ENCODE measurements around the gene MPZL1. TPM values are rescaled to one million over a fixed set of nuclear protein-coding genes. Genes with fewer than 3 reads are reported as not detected.
A peak's percentile ranks its signal among the peaks of the same experiment; 100 is the strongest.

Gene MPZL1
- total RNA-seq, 2 experiments from 2014 or later, result 1.2 to 1.5 TPM

- Histone ChIP-seq H3K4me3 (ENCODE audit: low read length) (peak overlapping the region; percentile 71), H3K27me3 (ENCODE audit: control insufficient read depth in 1 of 2, insufficient read depth in 2 of 2, low read length in 2 of 2) (no peaks in the 10 kb centered on the region), H3K36me3 (ENCODE audit: insufficient read depth, low read length) (no peaks in the 10 kb centered on the region), H3K4me1 (ENCODE audit: insufficient read depth, low read length) (peaks cover 37% of the 10 kb centered on the region), H3K27ac (ENCODE audit: low read depth in 1 of 2, low read length in 2 of 2) (no peak overlapping the region), H3K9me3 (ENCODE audit: control insufficient read depth in 1 of 2, insufficient read depth in 1 of 2, low read length in 2 of 2) (no peaks in the 10 kb centered on the region)
- Mint-ChIP-seq H3K4me1 (ENCODE audit: low read depth) (peaks cover 66% of the 10 kb centered on the region), H3K9me3 (no peaks in the 10 kb centered on the region), H3K27me3 (no peaks in the 10 kb centered on the region), H3K36me3 (ENCODE audit: low read depth) (peaks cover 7% of the 10 kb centered on the region), H3K4me3 (peak overlapping the region; percentile 90), H3K27ac (peak overlapping the region; percentile 73)
- no peak for ATAC-seq (ENCODE audit: poor library complexity)
- TF ChIP-seq CTCF (IDR thresholded peaks at IDR 0.05), result no peak
- ChIA-PET CTCF (no interaction called here), POLR2A (interaction anchor here (0.7 to 2.1 kb wide), 5 partner anchors 8 to 216 kb away, joined by 3 to 6 read pairs (median 3); no protein-coding TSS in a partner anchor)
- DNase-seq, result peak in 3 of 14 experiments; percentile 13 to 48 (median 38)
- intact Hi-C loops (cut with DNase I, micrococcal nuclease), result loop anchor here (5.0 to 10.0 kb wide), 2 partner anchors 41 to 364 kb away; no protein-coding TSS in a partner anchor
Measured at GRCh38 chr1:167720965-167721616, 691 bp upstream of the MPZL1 start.

- Mint-ChIP-seq H3K36me3 (ENCODE audit: low read depth) (peaks cover 7% of the 10 kb centered on the region), H3K4me3 (peak overlapping the region; percentile 90), H3K27ac (peak overlapping the region; percentile 73), H3K4me1 (ENCODE audit: low read depth) (peaks cover 67% of the 10 kb centered on the region), H3K9me3 (no peaks in the 10 kb centered on the region), H3K27me3 (no peaks in the 10 kb centered on the region)
- ChIA-PET POLR2A (interaction anchor here (0.6 to 2.1 kb wide), 6 partner anchors 9 to 502 kb away, joined by 3 to 6 read pairs (median 3); no protein-coding TSS in a partner anchor), CTCF (interaction anchor here (1.4 kb wide), 1 partner anchor 9 kb away, joined by 3 read pairs; no protein-coding TSS in a partner anchor)
- no peak for TF ChIP-seq CTCF (IDR thresholded peaks at IDR 0.05)
- H3K4me3 ChIP-seq (ENCODE audit: low read length), result peak overlapping the region; percentile 71
- DNase-seq (peak in 5 of 14 experiments; percentile 17 to 52 (median 32)), ATAC-seq (ENCODE audit: poor library complexity) (peak; percentile 35)
- intact Hi-C loops (cut with DNase I, micrococcal nuclease), result loop anchor here (5.0 to 10.0 kb wide), 2 partner anchors 40 to 362 kb away; no protein-coding TSS in a partner anchor
- H3K27me3 ChIP-seq (ENCODE audit: control insufficient read depth in 1 of 2, insufficient read depth in 2 of 2, low read length in 2 of 2), result no peaks in the 10 kb centered on the region
- peaks cover 28% of the 10 kb centered on the region for H3K4me1 ChIP-seq (ENCODE audit: insufficient read depth, low read length)
- H3K27ac ChIP-seq (ENCODE audit: low read depth in 1 of 2, low read length in 2 of 2), result no peak overlapping the region
- no peaks in the 10 kb centered on the region for H3K9me3 ChIP-seq (ENCODE audit: control insufficient read depth in 1 of 2, insufficient read depth in 1 of 2, low read length in 2 of 2)
- H3K36me3 ChIP-seq (ENCODE audit: insufficient read depth, low read length), result no peaks in the 10 kb centered on the region
Measured at GRCh38 chr1:167722152-167722869, 529 bp downstream of the MPZL1 start.

- H3K27ac Mint-ChIP-seq, result peak overlapping the region; percentile 47
- no peaks in the 10 kb centered on the region for H3K27me3 ChIP-seq (ENCODE audit: control insufficient read depth in 1 of 2, insufficient read depth in 2 of 2, low read length in 2 of 2)
- ChIA-PET POLR2A (interaction anchor here (2.1 kb wide), 1 partner anchor 10 kb away, joined by 6 read pairs; no protein-coding TSS in a partner anchor), CTCF (interaction anchor here (1.4 kb wide), 1 partner anchor 9 kb away, joined by 3 read pairs; no protein-coding TSS in a partner anchor)
- peaks cover 67% of the 10 kb centered on the region for H3K4me1 Mint-ChIP-seq (ENCODE audit: low read depth)
- no peaks in the 10 kb centered on the region for H3K27me3 Mint-ChIP-seq
- no peak overlapping the region for H3K27ac ChIP-seq (ENCODE audit: low read depth in 1 of 2, low read length in 2 of 2)
- no peak for ATAC-seq (ENCODE audit: poor library complexity)
- H3K9me3 Mint-ChIP-seq, result no peaks in the 10 kb centered on the region
- peak overlapping the region; percentile 71 for H3K4me3 ChIP-seq (ENCODE audit: low read length)
- peak overlapping the region; percentile 86 for H3K4me3 Mint-ChIP-seq
- TF ChIP-seq CTCF (IDR thresholded peaks at IDR 0.05), result no peak
- no peaks in the 10 kb centered on the region for H3K36me3 ChIP-seq (ENCODE audit: insufficient read depth, low read length)
- intact Hi-C loops (cut with DNase I, micrococcal nuclease), result loop anchor here (5.0 to 10.0 kb wide), 2 partner anchors 39 to 362 kb away; no protein-coding TSS in a partner anchor
- H3K36me3 Mint-ChIP-seq (ENCODE audit: low read depth), result peaks cover 7% of the 10 kb centered on the region
- DNase-seq, result no peak
- H3K4me1 ChIP-seq (ENCODE audit: insufficient read depth, low read length), result peaks cover 28% of the 10 kb centered on the region
- H3K9me3 ChIP-seq (ENCODE audit: control insufficient read depth in 1 of 2, insufficient read depth in 1 of 2, low read length in 2 of 2), result no peaks in the 10 kb centered on the region
Measured at GRCh38 chr1:167722870-167723251, 1.1 kb downstream of the MPZL1 start.
